GM12892 (cell line): ENCODE measurements around the gene SMNDC1.

ENCODE experiments used
- POLR2A ChIP-seq: IDR thresholded peaks from 2 replicates; pipeline ENCODE4 v1.6.1; 2011; ENCODE audit warnings: low read depth, low read length, control low read depth
- TAF1 ChIP-seq: IDR thresholded peaks from 2 replicates; pipeline ENCODE4 v1.6.1; 2011; ENCODE audit warnings: low read depth, mild to moderate bottlenecking, control low read depth, low read length, borderline replicate concordance

GRCh38 chr10:110335314-110336064 lies 30.8 kb upstream of the SMNDC1 start:
- TF ChIP-seq POLR2A (no peak), TAF1 (no peak)
